ENCODE measurements around the gene EFNA1.
A peak's percentile ranks its signal among the peaks of the same experiment; 100 is the strongest.
"Not testable (repeated sequence)": the region's sequence is repeated elsewhere in the genome, so short reads cannot be mapped to it uniquely, and the experiment has no call there.

The EFNA1 gene

GRCh38 chr1:155162631-155163030 is 35.0 kb downstream of the EFNA1 start:
- DNase-seq: not testable (repeated sequence)

- DNase-seq: not testable (repeated sequence)
Measured at GRCh38 chr1:155163785-155164184, 36.1 kb downstream of the EFNA1 start.

GRCh38 chr1:155164625-155165024 is 36.9 kb downstream of the EFNA1 start:
- DNase-seq: not testable (repeated sequence)

- no peak for DNase-seq
Measured at GRCh38 chr1:155166051-155166470, 38.4 kb downstream of the EFNA1 start.

GRCh38 chr1:155166471-155167165 is 38.9 kb downstream of the EFNA1 start:
- DNase-seq: no peak

- DNase-seq: peak; percentile 91
Measured at GRCh38 chr1:155167166-155168104, 39.8 kb downstream of the EFNA1 start.

- not testable (repeated sequence) for DNase-seq
Measured at GRCh38 chr1:155168105-155168445, 40.4 kb downstream of the EFNA1 start.

- no peak for DNase-seq
Measured at GRCh38 chr1:155168456-155169210, 41.0 kb downstream of the EFNA1 start.

- DNase-seq: no peak
Measured at GRCh38 chr1:155169541-155169940, 41.9 kb downstream of the EFNA1 start.

GRCh38 chr1:155170101-155170785 is 42.6 kb downstream of the EFNA1 start:
- no peak for DNase-seq

- no peak for DNase-seq
Measured at GRCh38 chr1:155170806-155171205, 43.1 kb downstream of the EFNA1 start.

- no peak for DNase-seq
Measured at GRCh38 chr1:155171836-155172731, 44.4 kb downstream of the EFNA1 start.

- DNase-seq: peak; percentile 97
Measured at GRCh38 chr1:155172732-155173477, 45.2 kb downstream of the EFNA1 start, which contains the start of gene KRTCAP2. KRTCAP2 (minus strand) TSS chr1:155173304; CDS start chr1:155173224, 80 bp downstream.

GRCh38 chr1:155173478-155174323 is 46.0 kb downstream of the EFNA1 start, which contains the start of gene TRIM46:
TRIM46 (plus strand) TSS chr1:155173849; CDS start chr1:155173967, 118 bp downstream.
- peak; percentile 87 for DNase-seq

- DNase-seq: peak; percentile 72
Measured at GRCh38 chr1:155174324-155175280, 46.9 kb downstream of the EFNA1 start.

GRCh38 chr1:155175281-155175926 is 47.7 kb downstream of the EFNA1 start:
- DNase-seq: no peak

- peak; percentile 35 for DNase-seq
Measured at GRCh38 chr1:155175927-155176371, 48.3 kb downstream of the EFNA1 start.
